ENCODE results near the gene SMOC2. TPM values are rescaled to one million over a fixed set of nuclear protein-coding genes. Genes with fewer than 3 reads are reported as not detected.

The SMOC2 gene
- total and polyA plus RNA-seq, 12 donors = 6.6 to 39.1 (median 17.6) TPM

GRCh38 chr6:168527451-168528210 is 86.6 kb downstream of the SMOC2 start:
- no peak for DNase-seq
- Histone ChIP-seq H3K4me1 (peaks cover 5 to 35% (median 25%) of the 10 kb centered on the region in 9 donors), H3K36me3 (no peaks in the 10 kb centered on the region), H3K9me3 (no peaks in the 10 kb centered on the region), H3K4me3 (no peak overlapping the region), H3K27ac (peak overlapping the region in 9 of 10 donors; percentile 34 to 68 (median 60)), H3K27me3 (no peaks in the 10 kb centered on the region)
- TF ChIP-seq, protein P1, sequence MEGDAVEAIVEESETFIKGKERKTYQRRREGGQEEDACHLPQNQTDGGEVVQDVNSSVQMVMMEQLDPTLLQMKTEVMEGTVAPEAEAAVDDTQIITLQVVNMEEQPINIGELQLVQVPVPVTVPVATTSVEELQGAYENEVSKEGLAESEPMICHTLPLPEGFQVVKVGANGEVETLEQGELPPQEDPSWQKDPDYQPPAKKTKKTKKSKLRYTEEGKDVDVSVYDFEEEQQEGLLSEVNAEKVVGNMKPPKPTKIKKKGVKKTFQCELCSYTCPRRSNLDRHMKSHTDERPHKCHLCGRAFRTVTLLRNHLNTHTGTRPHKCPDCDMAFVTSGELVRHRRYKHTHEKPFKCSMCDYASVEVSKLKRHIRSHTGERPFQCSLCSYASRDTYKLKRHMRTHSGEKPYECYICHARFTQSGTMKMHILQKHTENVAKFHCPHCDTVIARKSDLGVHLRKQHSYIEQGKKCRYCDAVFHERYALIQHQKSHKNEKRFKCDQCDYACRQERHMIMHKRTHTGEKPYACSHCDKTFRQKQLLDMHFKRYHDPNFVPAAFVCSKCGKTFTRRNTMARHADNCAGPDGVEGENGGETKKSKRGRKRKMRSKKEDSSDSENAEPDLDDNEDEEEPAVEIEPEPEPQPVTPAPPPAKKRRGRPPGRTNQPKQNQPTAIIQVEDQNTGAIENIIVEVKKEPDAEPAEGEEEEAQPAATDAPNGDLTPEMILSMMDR (IDR thresholded peaks at IDR 0.05) = no peak
- intact Hi-C loops (cut with DNase I) = loop anchor here in 1 of 10 donors (2.0 kb wide), 1 partner anchor 27 kb away; no protein-coding TSS in a partner anchor
- peak in 2 of 8 donors; percentile 22 to 33 for ATAC-seq
- 81 to 85% methylated on average over 25 of the region's 25 CpGs for WGBS, 2 donors

- Histone ChIP-seq H3K36me3 (no peaks in the 10 kb centered on the region), H3K9me3 (no peaks in the 10 kb centered on the region), H3K27me3 (no peaks in the 10 kb centered on the region), H3K4me1 (peaks cover 5 to 45% (median 25%) of the 10 kb centered on the region in 9 donors), H3K27ac (peak overlapping the region in 1 of 10 donors; percentile 21), H3K4me3 (no peak overlapping the region)
- intact Hi-C loops (cut with DNase I) = no loop called here
- TF ChIP-seq, protein P1 (IDR thresholded peaks at IDR 0.05) = no peak
- ATAC-seq (no peak), DNase-seq (no peak)
- WGBS, 2 donors = 69 to 71% methylated on average over 3 of the region's 3 CpGs
Measured at GRCh38 chr6:168528474-168529095, 87.6 kb downstream of the SMOC2 start.

- no peak for ATAC-seq
- WGBS, 2 donors = 91% methylated on average over 18 of the region's 18 CpGs
Measured at GRCh38 chr6:168529214-168529613, 88.2 kb downstream of the SMOC2 start.

DNA sequence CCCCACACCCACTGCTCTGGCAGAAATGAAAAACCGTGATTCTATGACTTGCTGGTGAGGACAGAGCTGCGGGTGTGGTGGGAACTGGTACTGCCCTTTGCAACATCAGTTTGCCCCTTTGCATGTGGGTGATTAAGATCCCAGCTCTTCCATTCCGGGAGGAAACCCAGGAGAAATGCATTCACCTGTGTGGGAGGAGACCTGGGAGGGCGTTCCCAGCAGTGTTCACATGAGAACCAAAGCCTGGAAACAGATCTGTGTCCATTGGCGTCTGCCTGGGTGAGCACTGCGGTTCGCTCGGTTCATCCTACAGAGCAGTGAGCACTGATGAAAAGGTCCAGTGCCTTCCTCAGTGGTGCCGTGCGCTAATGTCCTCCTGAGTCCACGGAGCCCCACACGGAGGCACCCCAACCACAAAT is 89.7 kb downstream of the SMOC2 start:
- 81 to 84% methylated on average over 12 of the region's 12 CpGs for WGBS, 2 donors
- Histone ChIP-seq H3K27me3 (no peaks in the 10 kb centered on the region), H3K27ac (no peak overlapping the region), H3K9me3 (no peaks in the 10 kb centered on the region), H3K4me3 (no peak overlapping the region), H3K36me3 (no peaks in the 10 kb centered on the region), H3K4me1 (peaks cover 5 to 57% (median 25%) of the 10 kb centered on the region in 9 donors)
- no peak for ATAC-seq
- DNase-seq = no peak
- intact Hi-C loops (cut with DNase I) = loop anchor here in 3 of 10 donors (5.0 to 10.0 kb wide), 3 partner anchors 76 to 156 kb away; no protein-coding TSS in a partner anchor
- TF ChIP-seq, protein P1 (IDR thresholded peaks at IDR 0.05) = no peak

More at GRCh38 chr6:168529214-168529613, 88.2 kb downstream of the SMOC2 start:
- Histone ChIP-seq H3K27ac (peak overlapping the region in 1 of 10 donors; percentile 21), H3K27me3 (no peaks in the 10 kb centered on the region), H3K4me3 (no peak overlapping the region), H3K36me3 (no peaks in the 10 kb centered on the region), H3K4me1 (peaks cover 5 to 51% (median 25%) of the 10 kb centered on the region in 9 donors), H3K9me3 (no peaks in the 10 kb centered on the region)
- no peak for DNase-seq
- TF ChIP-seq, protein P1 (IDR thresholded peaks at IDR 0.05) = no peak
- intact Hi-C loops (cut with DNase I) = no loop called here
